ENCODE data around the gene ZNF683.

- TF ChIP-seq CTCF (IDR thresholded peaks at IDR 0.05; ENCODE audit: low read depth, low read length) (no peak), POLR2A (IDR thresholded peaks at IDR 0.05; ENCODE audit: extremely low read depth, insufficient read length) (no peak), MAX (IDR thresholded peaks at IDR 0.05; ENCODE audit: low read depth, low read length) (no peak), MYC (IDR thresholded peaks at IDR 0.05; ENCODE audit: low read depth, low read length) (no peak)
Measured at GRCh38 chr1:26387447-26387846, 14.9 kb upstream of the ZNF683 start.

All from NB4 (cell line).